Astrocyte (in vitro differentiated cells and primary cell): ENCODE results near the gene RARB.

ENCODE experiments used
- EZH2 ChIP-seq: IDR thresholded peaks from 2 replicates; pipeline ENCODE4 v1.6.1; 2012; ENCODE audit warnings: mild to moderate bottlenecking, low read length, inconsistent platforms; ENCODE audit not compliant: insufficient read depth
- TF ChIP-seq, protein P1 (sequence below): IDR thresholded peaks from 2 replicates; pipeline ENCODE4 v1.5.1; 2011; ENCODE audit warnings: low read depth, mild to moderate bottlenecking, inconsistent platforms, low read length, moderate library complexity; ENCODE audit not compliant: insufficient read depth

DNA sequence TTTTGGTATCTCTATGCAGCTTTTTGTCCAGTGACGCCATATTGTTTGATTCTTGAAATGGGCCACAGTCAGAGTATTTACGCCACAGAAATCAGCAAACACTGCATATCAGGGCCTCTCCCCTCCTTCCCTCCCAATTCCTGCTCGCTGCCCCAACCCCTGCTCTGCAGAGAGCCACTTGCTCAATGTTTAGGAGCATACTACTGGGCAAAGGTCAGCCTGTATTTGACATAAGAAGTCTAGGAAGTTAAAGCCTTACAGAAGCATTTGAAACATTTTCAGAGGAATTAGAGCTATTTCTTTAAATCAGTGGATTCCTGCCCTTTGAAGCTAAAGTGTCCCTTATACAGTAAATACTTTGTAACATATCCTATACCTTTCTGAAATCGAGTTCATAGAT lies 17.4 kb upstream of the RARB start:
- TF ChIP-seq, protein P1, sequence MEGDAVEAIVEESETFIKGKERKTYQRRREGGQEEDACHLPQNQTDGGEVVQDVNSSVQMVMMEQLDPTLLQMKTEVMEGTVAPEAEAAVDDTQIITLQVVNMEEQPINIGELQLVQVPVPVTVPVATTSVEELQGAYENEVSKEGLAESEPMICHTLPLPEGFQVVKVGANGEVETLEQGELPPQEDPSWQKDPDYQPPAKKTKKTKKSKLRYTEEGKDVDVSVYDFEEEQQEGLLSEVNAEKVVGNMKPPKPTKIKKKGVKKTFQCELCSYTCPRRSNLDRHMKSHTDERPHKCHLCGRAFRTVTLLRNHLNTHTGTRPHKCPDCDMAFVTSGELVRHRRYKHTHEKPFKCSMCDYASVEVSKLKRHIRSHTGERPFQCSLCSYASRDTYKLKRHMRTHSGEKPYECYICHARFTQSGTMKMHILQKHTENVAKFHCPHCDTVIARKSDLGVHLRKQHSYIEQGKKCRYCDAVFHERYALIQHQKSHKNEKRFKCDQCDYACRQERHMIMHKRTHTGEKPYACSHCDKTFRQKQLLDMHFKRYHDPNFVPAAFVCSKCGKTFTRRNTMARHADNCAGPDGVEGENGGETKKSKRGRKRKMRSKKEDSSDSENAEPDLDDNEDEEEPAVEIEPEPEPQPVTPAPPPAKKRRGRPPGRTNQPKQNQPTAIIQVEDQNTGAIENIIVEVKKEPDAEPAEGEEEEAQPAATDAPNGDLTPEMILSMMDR: no peak
- TF ChIP-seq EZH2: no peak
